Measurements from ENCODE around the gene COCH.

COCH gene

DNA sequence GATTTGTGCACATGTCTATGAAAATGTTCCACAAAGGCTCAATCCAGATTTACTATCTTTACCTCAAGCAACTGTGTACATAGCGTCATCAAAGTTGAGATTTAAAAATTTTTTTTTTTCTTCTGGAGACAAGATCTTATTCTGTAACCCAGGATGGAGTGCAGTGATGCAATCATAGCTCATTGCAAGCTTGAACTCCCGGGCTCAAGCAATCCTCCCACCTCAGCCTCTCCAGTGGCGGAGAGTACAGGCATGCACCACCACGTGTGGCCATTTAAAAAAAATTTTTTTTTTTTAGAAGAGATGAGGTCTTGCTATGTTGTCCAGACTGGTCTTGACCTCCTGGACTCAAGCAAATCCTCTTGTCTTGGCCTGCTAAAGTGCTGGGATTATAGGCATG is 2.3 kb downstream of the COCH start:
- DNase-seq = no peak
- no peak overlapping the region for H3K27ac Mint-ChIP-seq
- no peaks in the 10 kb centered on the region for H3K36me3 Mint-ChIP-seq (ENCODE audit: low read depth)
- H3K4me1 Mint-ChIP-seq = peaks cover 15% of the 10 kb centered on the region
- TF ChIP-seq, protein P1, sequence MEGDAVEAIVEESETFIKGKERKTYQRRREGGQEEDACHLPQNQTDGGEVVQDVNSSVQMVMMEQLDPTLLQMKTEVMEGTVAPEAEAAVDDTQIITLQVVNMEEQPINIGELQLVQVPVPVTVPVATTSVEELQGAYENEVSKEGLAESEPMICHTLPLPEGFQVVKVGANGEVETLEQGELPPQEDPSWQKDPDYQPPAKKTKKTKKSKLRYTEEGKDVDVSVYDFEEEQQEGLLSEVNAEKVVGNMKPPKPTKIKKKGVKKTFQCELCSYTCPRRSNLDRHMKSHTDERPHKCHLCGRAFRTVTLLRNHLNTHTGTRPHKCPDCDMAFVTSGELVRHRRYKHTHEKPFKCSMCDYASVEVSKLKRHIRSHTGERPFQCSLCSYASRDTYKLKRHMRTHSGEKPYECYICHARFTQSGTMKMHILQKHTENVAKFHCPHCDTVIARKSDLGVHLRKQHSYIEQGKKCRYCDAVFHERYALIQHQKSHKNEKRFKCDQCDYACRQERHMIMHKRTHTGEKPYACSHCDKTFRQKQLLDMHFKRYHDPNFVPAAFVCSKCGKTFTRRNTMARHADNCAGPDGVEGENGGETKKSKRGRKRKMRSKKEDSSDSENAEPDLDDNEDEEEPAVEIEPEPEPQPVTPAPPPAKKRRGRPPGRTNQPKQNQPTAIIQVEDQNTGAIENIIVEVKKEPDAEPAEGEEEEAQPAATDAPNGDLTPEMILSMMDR (IDR thresholded peaks at IDR 0.05) = no peak
- peaks cover 63% of the 10 kb centered on the region for H3K27me3 Mint-ChIP-seq (ENCODE audit: low read depth, poor library complexity)
- H3K4me3 Mint-ChIP-seq = no peak overlapping the region
- H3K9me3 Mint-ChIP-seq = no peaks in the 10 kb centered on the region

DNA sequence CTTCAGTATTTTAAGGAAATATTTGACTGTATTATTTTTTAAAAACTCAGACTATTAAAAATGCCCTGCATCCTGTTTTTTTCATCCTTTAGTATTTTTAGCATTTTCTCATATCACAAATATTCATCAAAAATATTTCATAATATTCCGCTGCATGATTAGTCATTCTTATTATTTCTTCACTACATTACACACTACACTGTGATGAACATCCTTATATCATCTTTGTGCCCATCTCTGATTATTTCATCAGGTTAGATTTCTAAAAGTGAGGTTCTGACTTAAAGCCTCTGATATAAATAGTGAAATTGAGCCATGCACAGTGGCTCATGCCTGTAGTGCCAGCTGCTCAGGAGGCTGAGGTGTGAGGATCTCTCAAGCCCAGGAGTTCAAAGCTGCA is 8.1 kb downstream of the COCH start:
- Mint-ChIP-seq H3K4me1 (no peaks in the 10 kb centered on the region), H3K9me3 (no peaks in the 10 kb centered on the region), H3K27me3 (ENCODE audit: low read depth, poor library complexity) (peaks cover 18% of the 10 kb centered on the region), H3K27ac (no peak overlapping the region), H3K4me3 (no peak overlapping the region), H3K36me3 (ENCODE audit: low read depth) (no peaks in the 10 kb centered on the region)
- TF ChIP-seq, protein P1 (IDR thresholded peaks at IDR 0.05) = no peak
- DNase-seq = no peak

DNA sequence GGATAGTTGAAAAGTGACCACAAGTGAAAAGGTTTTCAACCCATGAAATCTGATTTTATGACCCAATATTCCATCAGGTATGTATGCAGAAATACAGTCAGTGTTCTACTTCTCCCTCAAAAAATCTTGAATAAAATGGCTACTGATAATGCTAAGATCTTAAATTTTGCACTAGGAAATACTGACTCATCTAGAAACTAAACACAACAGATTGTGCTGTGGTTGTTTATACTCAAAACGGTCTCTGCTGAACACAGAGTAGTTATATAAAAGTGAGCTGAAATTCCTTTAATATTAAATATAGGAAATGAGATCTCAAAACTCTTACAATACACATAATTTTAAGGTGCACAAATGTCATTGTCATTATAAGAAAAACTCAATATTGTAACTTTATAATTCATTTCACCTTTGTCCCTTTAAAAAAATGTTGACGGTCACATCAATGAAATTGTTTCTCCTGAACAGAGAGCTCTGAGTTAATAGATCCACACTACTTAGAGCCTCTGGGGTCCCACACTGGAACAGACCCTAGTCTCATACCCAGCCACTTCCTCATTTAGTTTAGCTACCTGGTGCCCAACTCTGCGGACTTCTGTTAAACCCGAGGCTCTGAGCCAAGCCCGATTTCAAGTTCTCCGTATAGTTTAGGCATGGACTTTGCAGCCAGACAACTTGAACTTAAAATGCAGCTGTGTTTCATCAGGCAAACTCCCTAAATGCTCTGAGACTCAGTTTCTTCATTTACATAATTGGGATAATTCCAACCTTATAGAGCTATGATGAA is 9.3 kb downstream of the COCH start:
- no peaks in the 10 kb centered on the region for H3K9me3 Mint-ChIP-seq
- no peaks in the 10 kb centered on the region for H3K4me1 Mint-ChIP-seq
- DNase-seq = no peak
- H3K36me3 Mint-ChIP-seq (ENCODE audit: low read depth) = no peaks in the 10 kb centered on the region
- TF ChIP-seq, protein P1 (IDR thresholded peaks at IDR 0.05) = no peak
- no peak overlapping the region for H3K27ac Mint-ChIP-seq
- H3K4me3 Mint-ChIP-seq = no peak overlapping the region
- peaks cover 5% of the 10 kb centered on the region for H3K27me3 Mint-ChIP-seq (ENCODE audit: low read depth, poor library complexity)

DNA sequence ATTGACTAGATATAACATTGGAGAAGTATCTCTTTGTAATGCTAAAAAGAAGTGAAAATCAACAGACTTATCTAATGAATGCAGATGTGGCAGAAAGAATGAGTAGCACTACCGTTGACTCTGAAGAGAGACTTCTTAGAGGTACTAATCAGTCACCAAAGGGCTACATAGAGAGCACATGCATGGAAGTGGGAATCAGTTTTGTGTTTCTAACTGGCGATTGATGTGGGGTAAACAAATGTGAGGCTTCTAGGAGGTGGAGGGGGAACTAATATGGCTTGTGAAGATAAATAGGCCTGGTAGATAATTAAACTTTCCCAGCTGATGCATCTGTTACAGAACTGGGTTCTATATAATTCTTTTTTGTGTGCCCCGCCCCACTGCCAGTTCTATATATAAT is 10.5 kb downstream of the COCH start:
- Mint-ChIP-seq H3K4me1 (no peaks in the 10 kb centered on the region), H3K27me3 (ENCODE audit: low read depth, poor library complexity) (peaks cover 5% of the 10 kb centered on the region), H3K9me3 (no peaks in the 10 kb centered on the region), H3K4me3 (no peak overlapping the region), H3K27ac (no peak overlapping the region), H3K36me3 (ENCODE audit: low read depth) (no peaks in the 10 kb centered on the region)
- no peak for DNase-seq
- TF ChIP-seq, protein P1 (IDR thresholded peaks at IDR 0.05) = no peak

DNA sequence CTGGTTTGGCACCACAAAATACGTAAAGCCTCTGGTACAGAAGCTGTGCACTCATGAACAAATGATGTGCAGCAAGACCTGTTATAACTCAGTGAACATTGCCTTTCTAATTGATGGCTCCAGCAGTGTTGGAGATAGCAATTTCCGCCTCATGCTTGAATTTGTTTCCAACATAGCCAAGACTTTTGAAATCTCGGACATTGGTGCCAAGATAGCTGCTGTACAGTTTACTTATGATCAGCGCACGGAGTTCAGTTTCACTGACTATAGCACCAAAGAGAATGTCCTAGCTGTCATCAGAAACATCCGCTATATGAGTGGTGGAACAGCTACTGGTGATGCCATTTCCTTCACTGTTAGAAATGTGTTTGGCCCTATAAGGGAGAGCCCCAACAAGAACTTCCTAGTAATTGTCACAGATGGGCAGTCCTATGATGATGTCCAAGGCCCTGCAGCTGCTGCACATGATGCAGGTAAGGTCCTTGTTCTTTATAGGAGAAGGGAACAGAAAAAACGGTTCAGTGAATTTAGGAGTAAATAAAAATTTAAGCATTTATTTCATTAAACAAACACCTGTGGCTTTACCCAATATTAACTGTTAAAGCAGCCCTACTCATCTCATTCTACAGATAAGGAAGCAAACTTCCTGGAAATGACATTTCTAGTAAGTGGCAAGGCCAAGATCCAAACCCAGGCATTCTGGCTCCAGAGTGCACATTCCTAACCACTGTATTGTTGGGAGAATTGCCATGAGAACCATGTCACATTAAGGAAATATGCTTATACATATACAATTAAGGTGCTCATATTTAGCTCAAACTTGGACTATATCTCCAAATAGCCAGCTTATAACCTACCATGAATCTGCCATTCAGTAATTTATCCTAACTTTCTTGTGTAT is 11.7 kb downstream of the COCH start:
- Mint-ChIP-seq H3K27me3 (ENCODE audit: low read depth, poor library complexity) (peaks cover 5% of the 10 kb centered on the region), H3K4me3 (no peak overlapping the region), H3K9me3 (no peaks in the 10 kb centered on the region), H3K4me1 (no peaks in the 10 kb centered on the region), H3K36me3 (ENCODE audit: low read depth) (no peaks in the 10 kb centered on the region), H3K27ac (no peak overlapping the region)
- TF ChIP-seq, protein P1 (IDR thresholded peaks at IDR 0.05) = no peak
- no peak for DNase-seq

Measured in nephron progenitor cell (in vitro differentiated cells).